ENCODE data around the gene AP3D1. TPM values are rescaled to one million over a fixed set of nuclear protein-coding genes. Genes with fewer than 3 reads are reported as not detected.
A peak's percentile ranks its signal among the peaks of the same experiment; 100 is the strongest.

AP3D1 gene
- total RNA-seq, 1 donor = 121 TPM

DNA sequence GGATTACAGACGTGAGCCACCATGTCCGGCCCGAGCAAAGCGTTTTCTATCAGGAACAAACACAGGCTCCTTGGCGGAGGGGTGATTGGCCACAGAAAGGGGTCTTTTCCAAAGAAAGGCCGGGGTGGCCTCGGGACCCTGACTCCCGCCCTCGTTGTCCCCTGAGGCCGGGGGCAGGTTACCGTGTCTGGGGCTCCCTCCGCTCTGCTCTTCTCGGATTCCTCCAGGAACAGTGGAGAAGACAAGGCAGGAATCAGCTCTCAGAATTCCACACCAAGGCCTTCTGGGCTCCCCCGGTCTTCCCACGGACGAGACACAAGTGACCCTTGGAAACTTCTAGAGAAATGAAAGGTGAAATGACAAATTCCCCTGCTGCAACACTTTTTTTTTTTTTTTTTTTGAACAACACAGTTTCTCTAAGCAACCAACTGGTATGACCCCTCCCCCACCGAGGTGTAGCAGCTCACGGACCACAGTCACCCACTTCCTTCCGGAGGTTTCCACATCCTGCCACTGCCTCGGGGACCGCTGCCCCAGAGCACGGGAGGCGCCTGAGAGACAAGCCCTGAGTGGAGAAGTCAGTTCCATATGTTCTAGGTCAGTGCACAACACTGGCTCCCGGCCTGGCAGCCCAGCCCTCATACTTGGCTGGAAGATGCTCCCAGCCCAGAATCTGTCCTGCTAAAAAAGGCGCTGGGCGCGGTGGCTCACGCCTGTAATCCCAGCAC is 66.2 kb downstream of the AP3D1 start:
- no peaks in the 10 kb centered on the region for H3K27me3 ChIP-seq (ENCODE audit: insufficient read depth, low read length)
- peaks cover 57% of the 10 kb centered on the region for H3K79me2 ChIP-seq (ENCODE audit: insufficient read depth, low read length)
- H3K4me3 ChIP-seq (ENCODE audit: insufficient read depth, low read length) = no peak overlapping the region
- H2AFZ ChIP-seq (ENCODE audit: low read length) = no peak overlapping the region
- H3K27ac ChIP-seq (ENCODE audit: low read depth, low read length) = no peak overlapping the region
- peaks cover 17% of the 10 kb centered on the region for H4K20me1 ChIP-seq (ENCODE audit: insufficient read depth, low read length)
- H3K9me3 ChIP-seq (ENCODE audit: low read depth, low read length) = no peaks in the 10 kb centered on the region
- peaks cover 3% of the 10 kb centered on the region for H3K36me3 ChIP-seq (ENCODE audit: insufficient read depth, low read length)
- H3K4me2 ChIP-seq (ENCODE audit: insufficient read depth, low read length) = peak overlapping the region; percentile 10
- peak; percentile 91 for DNase-seq (ENCODE audit: insufficient read length, low spot score, missing footprints)
- TF ChIP-seq CTCF (IDR thresholded peaks at IDR 0.05; ENCODE audit: extremely low read depth, low read depth, low read length) = no peak
- peaks cover 19% of the 10 kb centered on the region for H3K4me1 ChIP-seq (ENCODE audit: insufficient read depth, low read length)

DNA sequence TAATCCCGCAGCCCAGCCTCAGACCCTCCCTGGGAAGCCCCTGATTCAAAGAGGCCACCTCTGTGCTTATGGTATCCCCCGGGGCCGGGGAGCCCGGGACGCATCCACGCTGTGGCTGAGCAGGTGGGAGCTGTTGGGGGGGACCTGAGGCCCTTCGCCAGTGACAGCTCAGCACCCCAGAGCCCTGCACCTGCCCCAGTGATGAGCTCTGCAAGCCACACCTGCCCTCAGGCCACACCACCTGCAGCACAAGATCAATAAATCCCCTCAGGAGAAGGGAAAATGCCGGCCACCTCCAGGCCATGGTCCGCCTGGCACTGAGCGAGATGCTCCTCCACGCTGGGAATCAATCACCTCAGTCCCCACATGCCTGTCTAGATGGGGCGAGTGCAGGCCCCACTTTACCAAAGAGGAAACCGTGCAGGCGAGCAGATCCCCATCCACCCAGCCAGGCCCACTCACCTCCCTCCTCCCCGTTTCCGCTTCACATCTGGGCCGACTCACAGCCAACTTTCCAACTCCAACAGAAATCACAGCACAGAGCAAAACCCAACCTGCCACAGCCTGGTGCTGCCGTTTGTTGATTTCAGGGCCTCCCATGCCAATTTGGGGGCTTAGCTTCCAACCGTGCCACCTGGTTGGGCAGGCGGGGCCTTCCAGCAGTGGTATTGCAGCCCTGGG is 68.1 kb downstream of the AP3D1 start:
- H3K79me2 ChIP-seq (ENCODE audit: insufficient read depth, low read length) = peaks cover 45% of the 10 kb centered on the region
- H3K4me1 ChIP-seq (ENCODE audit: insufficient read depth, low read length) = peaks cover 4% of the 10 kb centered on the region
- no peaks in the 10 kb centered on the region for H3K27me3 ChIP-seq (ENCODE audit: insufficient read depth, low read length)
- peak; percentile 58 for DNase-seq (ENCODE audit: insufficient read length, low spot score, missing footprints)
- H3K9me3 ChIP-seq (ENCODE audit: low read depth, low read length) = no peaks in the 10 kb centered on the region
- H4K20me1 ChIP-seq (ENCODE audit: insufficient read depth, low read length) = peaks cover 6% of the 10 kb centered on the region
- H2AFZ ChIP-seq (ENCODE audit: low read length) = no peak overlapping the region
- H3K4me2 ChIP-seq (ENCODE audit: insufficient read depth, low read length) = no peak overlapping the region
- peaks cover 10% of the 10 kb centered on the region for H3K36me3 ChIP-seq (ENCODE audit: insufficient read depth, low read length)
- no peak for TF ChIP-seq CTCF (IDR thresholded peaks at IDR 0.05; ENCODE audit: extremely low read depth, low read depth, low read length)
- H3K4me3 ChIP-seq (ENCODE audit: insufficient read depth, low read length) = no peak overlapping the region
- no peak overlapping the region for H3K27ac ChIP-seq (ENCODE audit: low read depth, low read length)

- Histone ChIP-seq H3K36me3 (ENCODE audit: insufficient read depth, low read length) (peaks cover 21% of the 10 kb centered on the region), H3K79me2 (ENCODE audit: insufficient read depth, low read length) (peaks cover 34% of the 10 kb centered on the region), H3K27ac (ENCODE audit: low read depth, low read length) (no peak overlapping the region), H3K4me3 (ENCODE audit: insufficient read depth, low read length) (no peak overlapping the region), H3K27me3 (ENCODE audit: insufficient read depth, low read length) (no peaks in the 10 kb centered on the region), H3K4me1 (ENCODE audit: insufficient read depth, low read length) (peaks cover 4% of the 10 kb centered on the region), H2AFZ (ENCODE audit: low read length) (no peak overlapping the region), H3K9me3 (ENCODE audit: low read depth, low read length) (no peaks in the 10 kb centered on the region), H4K20me1 (ENCODE audit: insufficient read depth, low read length) (no peaks in the 10 kb centered on the region), H3K4me2 (ENCODE audit: insufficient read depth, low read length) (no peak overlapping the region)
- peak; percentile 54 for DNase-seq (ENCODE audit: insufficient read length, low spot score, missing footprints)
- no peak for TF ChIP-seq CTCF (IDR thresholded peaks at IDR 0.05; ENCODE audit: extremely low read depth, low read depth, low read length)
Observed at GRCh38 chr19:2081873-2082810, 69.2 kb downstream of the AP3D1 start.
